ENCODE results near the gene SLC13A4.

The SLC13A4 gene

GRCh38 chr7:135761751-135762488, 33.9 kb upstream of the SLC13A4 start:
- TF ChIP-seq ZNF274 (IDR thresholded peaks at IDR 0.05; ENCODE audit: low read depth, low read length), result no peak

GRCh38 chr7:135759532-135759931, 31.5 kb upstream of the SLC13A4 start:
- TF ChIP-seq ZNF274 (IDR thresholded peaks at IDR 0.05; ENCODE audit: low read depth, low read length), result no peak
- no peak overlapping the region for H3K4me3 ChIP-seq (ENCODE audit: low read length)

More at GRCh38 chr7:135761751-135762488, 33.9 kb upstream of the SLC13A4 start:
- no peak overlapping the region for H3K4me3 ChIP-seq (ENCODE audit: low read length)

- TF ChIP-seq ZNF274 (IDR thresholded peaks at IDR 0.05; ENCODE audit: low read depth, low read length), result no peak
- no peak overlapping the region for H3K4me3 ChIP-seq (ENCODE audit: low read length)
Observed at GRCh38 chr7:135758531-135758932, 30.5 kb upstream of the SLC13A4 start.

DNA sequence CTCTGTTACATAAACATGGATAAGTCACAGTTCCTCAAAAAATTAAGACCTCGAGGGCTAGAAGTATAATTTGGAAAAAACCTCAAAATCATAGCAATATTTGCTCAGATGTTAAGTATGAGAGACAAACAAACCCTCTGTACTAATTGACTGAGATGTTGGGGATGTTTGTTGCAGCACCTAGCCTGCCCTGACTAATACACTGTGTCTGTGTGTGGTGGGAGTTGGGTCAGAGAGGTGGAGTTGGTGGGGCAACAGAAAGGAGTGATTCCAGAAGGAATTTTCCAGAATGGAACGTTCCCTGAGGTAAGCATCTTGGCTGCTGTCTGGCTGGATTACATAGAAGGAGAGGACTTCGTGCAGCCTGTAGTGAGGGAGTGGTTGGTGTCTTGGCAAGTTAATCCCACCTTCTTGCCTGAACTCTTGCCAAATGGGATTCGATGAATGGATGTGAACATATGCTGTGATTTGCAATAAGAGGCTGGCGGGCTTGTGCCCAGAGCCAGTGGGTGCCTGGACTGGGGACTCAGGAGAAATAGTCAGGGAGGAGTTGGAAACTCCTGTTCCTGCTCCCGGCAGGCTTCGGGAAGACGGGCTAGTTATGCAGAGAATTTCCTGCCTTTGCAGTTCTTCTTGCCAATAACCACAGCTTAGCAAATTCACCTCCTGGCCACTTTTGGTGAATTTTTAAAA, 29.9 kb upstream of the SLC13A4 start:
- no peak overlapping the region for H3K4me3 ChIP-seq (ENCODE audit: low read length)
- no peak for TF ChIP-seq ZNF274 (IDR thresholded peaks at IDR 0.05; ENCODE audit: low read depth, low read length)

- no peak for TF ChIP-seq ZNF274 (IDR thresholded peaks at IDR 0.05; ENCODE audit: low read depth, low read length)
- no peak overlapping the region for H3K4me3 ChIP-seq (ENCODE audit: low read length)
Observed at GRCh38 chr7:135756191-135756590, 28.2 kb upstream of the SLC13A4 start.

DNA sequence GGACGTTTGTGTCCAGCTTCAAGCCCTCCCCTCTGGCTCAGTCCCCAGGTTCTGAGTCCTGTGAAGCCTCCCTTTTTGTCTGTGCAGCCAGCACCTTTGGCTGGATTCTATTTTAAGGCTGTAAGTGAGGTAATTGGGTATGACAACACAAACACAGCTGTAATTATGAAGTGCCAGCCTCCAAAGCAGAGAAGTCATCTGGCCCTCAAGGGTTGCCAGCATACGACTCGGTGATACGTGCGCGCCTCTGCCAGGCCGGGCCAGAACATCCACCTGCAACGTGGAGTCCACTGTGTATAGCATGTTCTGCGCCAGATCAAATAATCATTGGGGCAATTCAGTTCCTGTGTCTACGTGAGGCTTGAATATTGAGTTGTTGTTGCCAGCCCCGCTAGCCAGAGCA, 27.4 kb upstream of the SLC13A4 start:
- H3K4me3 ChIP-seq (ENCODE audit: low read length), result no peak overlapping the region
- TF ChIP-seq ZNF274 (IDR thresholded peaks at IDR 0.05; ENCODE audit: low read depth, low read length), result no peak

- no peak for TF ChIP-seq ZNF274 (IDR thresholded peaks at IDR 0.05; ENCODE audit: low read depth, low read length)
- no peak overlapping the region for H3K4me3 ChIP-seq (ENCODE audit: low read length)
Observed at GRCh38 chr7:135753616-135754413, 25.8 kb upstream of the SLC13A4 start.

- H3K4me3 ChIP-seq (ENCODE audit: low read length), result no peak within 1 kb of the TSS
- no peak for TF ChIP-seq ZNF274 (IDR thresholded peaks at IDR 0.05; ENCODE audit: low read depth, low read length)
Observed at GRCh38 chr7:135748770-135749169, 20.8 kb upstream of the SLC13A4 start, which contains the start of gene FAM180A. Gene FAM180A (minus strand): TSS chr7:135748813. CDS start chr7:135748580, 233 bp downstream.

- TF ChIP-seq ZNF274 (IDR thresholded peaks at IDR 0.05; ENCODE audit: low read depth, low read length), result no peak
- H3K4me3 ChIP-seq (ENCODE audit: low read length), result no peak overlapping the region
Observed at GRCh38 chr7:135747366-135747765, 19.4 kb upstream of the SLC13A4 start.

DNA sequence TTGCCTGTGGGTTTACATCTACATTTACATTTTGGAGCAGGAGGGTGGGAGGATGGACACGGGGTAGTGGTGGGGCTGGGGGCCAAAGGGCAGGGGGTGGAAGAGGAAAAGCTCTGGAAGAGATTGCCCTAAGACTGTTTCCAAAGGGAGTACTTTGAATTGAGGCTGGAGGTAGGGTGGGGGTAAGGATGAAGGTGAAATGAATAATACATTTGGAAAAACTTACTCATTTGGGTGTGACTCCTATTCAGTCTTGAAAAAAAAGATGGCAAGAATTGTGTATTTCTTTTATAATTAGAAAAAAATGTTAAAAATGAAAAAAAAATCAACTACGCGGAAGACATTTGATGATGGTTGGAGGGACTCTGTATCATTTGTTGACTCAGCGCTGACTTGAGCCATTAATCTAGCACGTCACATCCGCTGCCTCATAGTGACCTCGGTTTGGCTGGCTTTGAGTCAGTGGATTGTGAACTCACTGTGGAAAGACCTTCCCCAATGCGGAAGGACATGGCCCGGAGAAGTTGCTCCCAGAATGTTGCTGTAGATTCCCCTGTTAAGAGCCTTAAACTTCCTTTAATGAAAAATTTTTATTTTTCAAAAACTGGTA, 17.8 kb upstream of the SLC13A4 start:
- H3K4me3 ChIP-seq (ENCODE audit: low read length), result no peak overlapping the region
- no peak for TF ChIP-seq ZNF274 (IDR thresholded peaks at IDR 0.05; ENCODE audit: low read depth, low read length)

GRCh38 chr7:135744938-135745702, 17.1 kb upstream of the SLC13A4 start:
- H3K4me3 ChIP-seq (ENCODE audit: low read length), result no peak overlapping the region
- no peak for TF ChIP-seq ZNF274 (IDR thresholded peaks at IDR 0.05; ENCODE audit: low read depth, low read length)

DNA sequence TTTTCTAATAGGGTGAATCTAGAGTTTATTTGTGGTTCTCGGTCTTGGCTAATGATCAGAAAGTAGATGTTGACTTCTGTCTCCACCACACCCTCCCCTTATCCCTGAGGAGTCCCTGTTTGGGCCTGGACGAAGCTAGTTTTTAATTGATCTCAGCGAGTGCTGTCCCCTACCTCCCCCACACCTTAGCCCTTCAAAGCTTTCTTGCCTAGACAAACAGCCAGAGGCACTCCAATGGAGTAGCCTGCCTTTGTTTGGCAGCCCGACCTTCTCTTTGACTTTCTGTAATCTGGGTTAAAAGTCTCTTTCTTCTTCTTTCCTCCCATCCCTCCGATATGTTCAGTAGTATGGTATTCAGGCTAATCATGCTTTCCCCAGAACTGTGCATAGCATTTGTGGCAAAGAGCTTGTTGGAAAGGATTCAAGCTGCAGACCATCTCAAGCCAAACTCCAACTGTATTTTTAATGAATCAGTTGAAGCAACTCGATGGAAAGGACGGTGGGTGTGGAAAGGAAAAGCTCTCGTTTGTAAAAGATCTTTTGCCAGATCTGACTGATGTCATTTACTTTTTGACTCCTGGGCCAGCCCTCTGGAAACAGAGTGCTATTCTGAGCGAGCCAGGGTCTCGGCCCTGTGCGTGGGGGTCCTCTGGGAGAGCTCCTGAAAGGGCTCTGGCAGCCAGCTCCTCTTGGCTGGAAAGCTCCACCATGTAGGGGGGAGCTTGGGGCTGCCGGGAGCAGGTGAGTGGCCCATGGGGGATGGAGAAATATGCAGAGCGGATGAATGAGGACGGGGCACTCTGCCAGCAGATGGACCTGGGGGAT, 16.1 kb upstream of the SLC13A4 start:
- TF ChIP-seq ZNF274 (IDR thresholded peaks at IDR 0.05; ENCODE audit: low read depth, low read length), result no peak
- no peak overlapping the region for H3K4me3 ChIP-seq (ENCODE audit: low read length)

DNA sequence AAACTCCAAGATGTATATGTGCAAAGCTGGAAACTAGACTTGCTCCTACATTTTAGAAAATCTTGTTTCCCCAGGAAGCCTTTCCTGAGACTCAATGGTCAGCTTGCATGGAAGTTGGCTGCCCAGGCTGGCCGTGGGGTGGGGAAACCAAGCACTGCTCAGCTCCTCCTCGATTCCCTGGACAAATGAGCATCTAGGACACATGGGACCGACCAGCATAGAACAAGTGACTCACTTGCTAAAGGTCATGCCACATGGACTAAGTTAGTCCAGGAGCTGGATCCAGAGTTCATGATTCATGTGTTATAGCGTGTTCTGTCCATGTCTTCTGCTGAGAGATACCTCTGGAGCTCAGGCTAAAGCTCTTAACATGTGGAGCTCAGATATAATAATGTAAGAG, 14.4 kb upstream of the SLC13A4 start:
- TF ChIP-seq ZNF274 (IDR thresholded peaks at IDR 0.05; ENCODE audit: low read depth, low read length), result no peak
- H3K4me3 ChIP-seq (ENCODE audit: low read length), result no peak overlapping the region
